AG04449 (cell line): ENCODE data around the gene ERMARD.

Experiments used
- CTCF ChIA-PET: fragments of 350-600 bp; formaldehyde crosslinking; extraction: SDS; loops from one replicate; lab custom pipeline; 2021; ENCODE audit warnings: antibody characterized with exemption; lab: Yijun Ruan, JAX
- POLR2A ChIA-PET: fragments of 400-600, 350-600 bp; formaldehyde crosslinking; extraction: SDS; loops from one replicate; lab custom pipeline; 2020; ENCODE audit warnings: antibody characterized with exemption, inconsistent platforms; lab: Yijun Ruan, JAX
- DNase-seq: peaks from one replicate; pipeline ENCODE4 v3.0.0-alpha.2; 2010; ENCODE audit warnings: low read depth, low spot score
- H3K4me3 ChIP-seq: 2 replicates; pipeline ENCODE4 v1.5.1; 2011; ENCODE audit warnings: low read depth, mild to moderate bottlenecking, control low read depth, low read length
- TF ChIP-seq, protein P1 (sequence below): IDR thresholded peaks from one replicate; pipeline ENCODE4 v1.5.1; 2011; ENCODE audit warnings: mild to moderate bottlenecking, moderate library complexity, low read length, control low read depth, inconsistent platforms; ENCODE audit not compliant: insufficient read depth; ENCODE audit errors: missing control alignments

The ERMARD gene

GRCh38 chr6:169766232-169766631 lies 14.8 kb downstream of the ERMARD start:
- no peak overlapping the region for H3K4me3 ChIP-seq
- DNase-seq: no peak
- TF ChIP-seq, protein P1, sequence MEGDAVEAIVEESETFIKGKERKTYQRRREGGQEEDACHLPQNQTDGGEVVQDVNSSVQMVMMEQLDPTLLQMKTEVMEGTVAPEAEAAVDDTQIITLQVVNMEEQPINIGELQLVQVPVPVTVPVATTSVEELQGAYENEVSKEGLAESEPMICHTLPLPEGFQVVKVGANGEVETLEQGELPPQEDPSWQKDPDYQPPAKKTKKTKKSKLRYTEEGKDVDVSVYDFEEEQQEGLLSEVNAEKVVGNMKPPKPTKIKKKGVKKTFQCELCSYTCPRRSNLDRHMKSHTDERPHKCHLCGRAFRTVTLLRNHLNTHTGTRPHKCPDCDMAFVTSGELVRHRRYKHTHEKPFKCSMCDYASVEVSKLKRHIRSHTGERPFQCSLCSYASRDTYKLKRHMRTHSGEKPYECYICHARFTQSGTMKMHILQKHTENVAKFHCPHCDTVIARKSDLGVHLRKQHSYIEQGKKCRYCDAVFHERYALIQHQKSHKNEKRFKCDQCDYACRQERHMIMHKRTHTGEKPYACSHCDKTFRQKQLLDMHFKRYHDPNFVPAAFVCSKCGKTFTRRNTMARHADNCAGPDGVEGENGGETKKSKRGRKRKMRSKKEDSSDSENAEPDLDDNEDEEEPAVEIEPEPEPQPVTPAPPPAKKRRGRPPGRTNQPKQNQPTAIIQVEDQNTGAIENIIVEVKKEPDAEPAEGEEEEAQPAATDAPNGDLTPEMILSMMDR: no peak
- ChIA-PET CTCF (interaction anchor here (0.9 to 1.1 kb wide), 2 partner anchors 10 to 22 kb away, joined by 3 read pairs; no protein-coding TSS in a partner anchor), POLR2A (no interaction called here)

GRCh38 chr6:169766921-169767736 lies 15.7 kb downstream of the ERMARD start:
- ChIA-PET POLR2A (no interaction called here), CTCF (interaction anchor here (0.9 to 4.1 kb wide), 4 partner anchors 11 to 750 kb away, joined by 3 to 22 read pairs (median 4); no protein-coding TSS in a partner anchor)

GRCh38 chr6:169774347-169774746 lies 22.9 kb downstream of the ERMARD start:
- TF ChIP-seq, protein P1: no peak
- no peak overlapping the region for H3K4me3 ChIP-seq
- DNase-seq: no peak
- CTCF ChIA-PET: interaction anchor here (1.7 to 2.9 kb wide), 2 partner anchors 16 to 22 kb away, joined by 3 to 16 read pairs; no protein-coding TSS in a partner anchor
- POLR2A ChIA-PET: no interaction called here

More at GRCh38 chr6:169766921-169767736, 15.7 kb downstream of the ERMARD start:
- H3K4me3 ChIP-seq: no peak overlapping the region
- no peak for DNase-seq
- TF ChIP-seq, protein P1: no peak

DNA sequence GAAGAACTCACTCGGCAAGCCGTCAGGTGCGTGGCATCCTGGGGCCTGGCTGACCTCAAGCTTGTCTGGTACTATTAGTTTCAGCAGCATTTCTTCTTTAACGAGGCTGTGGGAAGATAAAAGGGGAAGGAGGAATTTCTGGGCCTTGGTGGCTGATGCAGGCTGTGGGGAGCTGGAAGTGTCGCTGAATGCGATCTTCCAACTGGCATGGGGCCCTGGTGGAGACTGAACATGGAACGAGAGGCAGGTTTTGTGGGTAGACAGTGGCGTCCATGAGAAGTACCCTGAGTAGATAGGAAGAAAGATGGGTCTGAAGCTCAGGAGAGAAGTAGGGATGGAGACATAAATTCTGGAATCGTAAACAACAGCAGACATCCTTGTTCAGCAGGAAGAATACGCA lies 23.9 kb downstream of the ERMARD start:
- POLR2A ChIA-PET: no interaction called here
- CTCF ChIA-PET: interaction anchor here (2.9 kb wide), 1 partner anchor 15 kb away, joined by 16 read pairs; no protein-coding TSS in a partner anchor
- TF ChIP-seq, protein P1: no peak
- no peak for DNase-seq
- no peak overlapping the region for H3K4me3 ChIP-seq

- TF ChIP-seq, protein P1: no peak
- ChIA-PET POLR2A (no interaction called here), CTCF (interaction anchor here (1.3 kb wide), 1 partner anchor 13 kb away, joined by 4 read pairs; no protein-coding TSS in a partner anchor)
- no peak for DNase-seq
- no peak overlapping the region for H3K4me3 ChIP-seq
These were observed 25.0 kb downstream of the ERMARD start for GRCh38 chr6:169776379-169776778.

GRCh38 chr6:169777896-169778295 lies 26.5 kb downstream of the ERMARD start:
- ChIA-PET POLR2A (no interaction called here), CTCF (interaction anchor here (0.6 to 0.9 kb wide), 2 partner anchors 11 to 13 kb away, joined by 3 read pairs; no protein-coding TSS in a partner anchor)
- no peak for DNase-seq
- TF ChIP-seq, protein P1: no peak
- no peak overlapping the region for H3K4me3 ChIP-seq
